HG02943 (cell line): ENCODE measurements around the gene PRXL2A.
"Not testable (repeated sequence)": the region's sequence is repeated elsewhere in the genome, so short reads cannot be mapped to it uniquely, and the experiment has no call there.

ENCODE experiments used
- ATAC-seq: cut with Tn5 transposase; IDR thresholded peaks from one replicate; pipeline ENCODE4 v1.9.1; 2021; ENCODE audit warnings: mild to moderate bottlenecking, low read depth, moderate library complexity; ENCODE audit not compliant: unreplicated experiment

The PRXL2A gene

GRCh38 chr10:80473692-80474596 lies 65.6 kb downstream of the PRXL2A start:
- no peak for ATAC-seq

- no peak for ATAC-seq
Measured at GRCh38 chr10:80474597-80474910, 66.2 kb downstream of the PRXL2A start.

- ATAC-seq: no peak
Measured at GRCh38 chr10:80474941-80475340, 66.6 kb downstream of the PRXL2A start.

GRCh38 chr10:80475641-80476040 lies 67.3 kb downstream of the PRXL2A start:
- not testable (repeated sequence) for ATAC-seq

GRCh38 chr10:80476685-80477084 lies 68.3 kb downstream of the PRXL2A start:
- no peak for ATAC-seq

- no peak for ATAC-seq
Measured at GRCh38 chr10:80477813-80478212, 69.5 kb downstream of the PRXL2A start.

GRCh38 chr10:80480373-80480772 lies 72.0 kb downstream of the PRXL2A start:
- not testable (repeated sequence) for ATAC-seq

GRCh38 chr10:80480852-80481251 lies 72.5 kb downstream of the PRXL2A start:
- ATAC-seq: no peak

GRCh38 chr10:80484243-80484642 lies 75.9 kb downstream of the PRXL2A start:
- no peak for ATAC-seq

- no peak for ATAC-seq
Measured at GRCh38 chr10:80484676-80485075, 76.3 kb downstream of the PRXL2A start.

- no peak for ATAC-seq
Measured at GRCh38 chr10:80485076-80485945, 77.0 kb downstream of the PRXL2A start.

GRCh38 chr10:80485946-80486764 lies 77.8 kb downstream of the PRXL2A start:
- no peak for ATAC-seq
